H1 (cell line): ENCODE measurements around the gene PPAN. TPM values are rescaled to one million over a fixed set of nuclear protein-coding genes. Genes with fewer than 3 reads are reported as not detected.

Experiments
- CTCF ChIA-PET: fragments of 300-600 bp; sonication (Branson Sonifier 250); formaldehyde crosslinking; loops from one replicate; lab custom pipeline; 2021; ENCODE audit not compliant: partially characterized antibody; lab: Charles Lee
- POLR2A ChIA-PET: fragments of 300-600 bp; sonication (Branson Sonifier 250); formaldehyde crosslinking; loops from one replicate; lab custom pipeline; 2021; ENCODE audit warnings: inconsistent platforms; ENCODE audit not compliant: partially characterized antibody; lab: Charles Lee
- DNase-seq, 2 experiments: peaks; one replicate each; pipeline versions ENCODE4 v3.0.0 to v3.0.0-alpha.2; 2010 to 2022; ENCODE audit warnings: low spot score in 2 of 2, low read depth in 1 of 2, mixed read lengths in 1 of 2
- FAIRE-seq: peaks from 2 replicates; lab custom pipeline; 2011; peaks lifted over from hg19 to GRCh38; lab: Jason Lieb, UNC
- H2AFZ ChIP-seq: 2 replicates; pipeline ENCODE4 v1.8.1; 2012; ENCODE audit warnings: low read length, inconsistent platforms
- H2AK5ac ChIP-seq: 2 replicates; pipeline ENCODE4 v1.6.1; 2013; ENCODE audit warnings: low read depth, low read length
- H2BK120ac ChIP-seq: replicated peaks from 2 replicates; pipeline ENCODE3; 2013; ENCODE audit warnings: low read depth, low read length, inconsistent platforms
- H2BK12ac ChIP-seq: 2 replicates; pipeline ENCODE4 v1.6.1; 2013; ENCODE audit warnings: low read depth, low read length
- H2BK15ac ChIP-seq: 2 replicates; pipeline ENCODE4 v1.6.1; 2013; ENCODE audit warnings: low read length
- H2BK20ac ChIP-seq: 2 replicates; pipeline ENCODE4 v1.6.1; 2013; ENCODE audit warnings: low read length
- H2BK5ac ChIP-seq: 2 replicates; pipeline ENCODE4 v1.6.1; 2013; ENCODE audit warnings: low read depth, low read length
- H3K14ac ChIP-seq: 2 replicates; pipeline ENCODE4 v1.6.1; 2013; ENCODE audit warnings: inconsistent platforms; ENCODE audit not compliant: insufficient read length
- H3K18ac ChIP-seq: 2 replicates; pipeline ENCODE4 v1.6.1; 2013; ENCODE audit warnings: low read length; ENCODE audit errors: extremely low read depth
- H3K23ac ChIP-seq: 2 replicates; pipeline ENCODE4 v1.6.1; 2013; ENCODE audit warnings: inconsistent platforms; ENCODE audit not compliant: insufficient read length
- H3K23me2 ChIP-seq: 2 replicates; pipeline ENCODE4 v1.6.1; 2013; ENCODE audit warnings: low read depth, low read length
- H3K27ac ChIP-seq: 2 replicates; pipeline ENCODE4 v1.6.1; 2011; ENCODE audit warnings: low read depth, low read length, inconsistent platforms
- H3K27me3 ChIP-seq, 4 experiments: replicated peaks in 1 of 4; 1 replicate in 1 of 4; 2 replicates in 3 of 4; pipeline versions ENCODE4 v1.6.1 to v1.8.1; 2011 to 2013; ENCODE audit warnings: low read length in 3 of 4, mild to moderate bottlenecking in 3 of 4, inconsistent platforms in 2 of 4, mixed read lengths in 2 of 4, moderate library complexity in 1 of 4; ENCODE audit not compliant: control insufficient read depth in 3 of 4, insufficient read depth in 3 of 4; ENCODE audit errors: extremely low read depth in 1 of 4
- H3K36me3 ChIP-seq, 4 experiments: 2 replicates each; pipeline versions ENCODE4 v1.6.1 to v1.8.1; 2011 to 2013; ENCODE audit warnings: mild to moderate bottlenecking in 4 of 4, low read length in 3 of 4, moderate library complexity in 2 of 4, control low read depth in 1 of 4, inconsistent platforms in 1 of 4; ENCODE audit not compliant: insufficient read depth in 4 of 4, control insufficient read depth in 2 of 4
- H3K4ac ChIP-seq: replicated peaks from 2 replicates; pipeline ENCODE3; 2013; ENCODE audit warnings: low read length, low read depth, mixed read lengths, inconsistent platforms; ENCODE audit not compliant: insufficient read length
- H3K4me1 ChIP-seq, 4 experiments: replicated peaks in 1 of 4; 1 replicate in 1 of 4; 2 replicates in 3 of 4; pipeline versions ENCODE4 v1.6.1 to v1.8.1; 2011 to 2013; ENCODE audit warnings: low read length in 3 of 4, inconsistent platforms in 2 of 4, mixed read lengths in 1 of 4; ENCODE audit not compliant: insufficient read depth in 4 of 4, control insufficient read depth in 3 of 4
- H3K4me2 ChIP-seq, 2 experiments: 2 replicates each; pipeline versions ENCODE4 v1.6.1 to v1.8.1; 2011 to 2013; ENCODE audit warnings: low read depth in 2 of 2, low read length in 2 of 2, control low read depth in 1 of 2, inconsistent platforms in 1 of 2, mild to moderate bottlenecking in 1 of 2; ENCODE audit not compliant: insufficient read depth in 1 of 2
- H3K4me3 ChIP-seq, 4 experiments: fragments of 200-600, 300-600 bp in 1 of 4; sonication (generic), shearing (Covaris generic), sonication (Bioruptor Twin) in 1 of 4; 2 replicates each; pipeline versions ENCODE4 v1.5.1 to v1.8.1; 2011 to 2016; ENCODE audit warnings: low read length in 4 of 4, low read depth in 3 of 4, control low read depth in 2 of 4, inconsistent platforms in 2 of 4, mild to moderate bottlenecking in 2 of 4, mixed read lengths in 1 of 4, moderate library complexity in 1 of 4; ENCODE audit not compliant: insufficient read depth in 2 of 4; ENCODE audit errors: extremely low read depth in 1 of 4
- H3K56ac ChIP-seq: replicated peaks from 2 replicates; pipeline ENCODE3; 2013; ENCODE audit warnings: low read depth, mild to moderate bottlenecking, mixed read lengths, low read length, inconsistent platforms; ENCODE audit not compliant: insufficient read length
- H3K79me1 ChIP-seq: 2 replicates; pipeline ENCODE4 v1.6.1; 2013; ENCODE audit warnings: low read depth, low read length, control low read depth
- H3K79me2 ChIP-seq, 2 experiments: 2 replicates each; pipeline versions ENCODE4 v1.6.1 to v1.8.1; 2012 to 2013; ENCODE audit warnings: low read length in 2 of 2, mild to moderate bottlenecking in 2 of 2, inconsistent platforms in 1 of 2; ENCODE audit not compliant: insufficient read depth in 2 of 2, control insufficient read depth in 1 of 2
- H3K9ac ChIP-seq, 4 experiments: replicated peaks in 1 of 4; 1 replicate in 1 of 4; 2 replicates in 3 of 4; pipeline versions ENCODE4 v1.6.1 to v1.8.1; 2011 to 2013; ENCODE audit warnings: low read depth in 3 of 4, low read length in 3 of 4, control low read depth in 2 of 4, mild to moderate bottlenecking in 2 of 4, moderate library complexity in 2 of 4, inconsistent platforms in 1 of 4; ENCODE audit errors: extremely low read depth in 1 of 4
- H3K9me3 ChIP-seq, 2 experiments: 2 replicates each; pipeline versions ENCODE4 v1.6.1 to v1.8.1; 2012 to 2013; ENCODE audit warnings: mild to moderate bottlenecking in 2 of 2, moderate library complexity in 2 of 2, control low read depth in 1 of 2, inconsistent platforms in 1 of 2, low read depth in 1 of 2, low read length in 1 of 2, mixed read lengths in 1 of 2; ENCODE audit not compliant: insufficient read depth in 2 of 2
- H4K20me1 ChIP-seq, 2 experiments: replicated peaks in 1 of 2; 2 replicates each; pipeline versions ENCODE3 to v1.8.1; 2011 to 2013; ENCODE audit warnings: inconsistent platforms in 2 of 2, low read length in 2 of 2, mild to moderate bottlenecking in 1 of 2; ENCODE audit not compliant: insufficient read depth in 2 of 2, control insufficient read depth in 1 of 2
- H4K5ac ChIP-seq: 2 replicates; pipeline ENCODE4 v1.6.1; 2013; ENCODE audit warnings: low read length, low read depth, mixed read lengths, inconsistent platforms; ENCODE audit not compliant: insufficient read length
- H4K8ac ChIP-seq: 2 replicates; pipeline ENCODE4 v1.8.0; 2013; ENCODE audit warnings: mild to moderate bottlenecking, moderate library complexity, low read length, inconsistent platforms; ENCODE audit not compliant: insufficient read depth; ENCODE audit errors: extremely low read depth
- H4K91ac ChIP-seq: replicated peaks from 2 replicates; pipeline ENCODE3; 2013; ENCODE audit warnings: low read length, mixed read lengths, inconsistent platforms; ENCODE audit not compliant: insufficient read length
- EGR1 ChIP-seq: IDR thresholded peaks from 2 replicates; pipeline ENCODE4 v1.6.1; 2011; ENCODE audit warnings: low read depth, low read length, borderline replicate concordance
- MAFK ChIP-seq: IDR thresholded peaks from 2 replicates; pipeline ENCODE4 v1.6.1; 2012; ENCODE audit warnings: low read depth, mild to moderate bottlenecking, improper control_type of control experiment, low read length
- RAD21 ChIP-seq, 2 experiments: IDR thresholded peaks in 1 of 2; conservative IDR thresholded peaks in 1 of 2; 2 replicates each; pipeline ENCODE4 v1.6.1; 2011; ENCODE audit warnings: low read depth in 2 of 2, low read length in 2 of 2, improper control_type of control experiment in 1 of 2, inconsistent platforms in 1 of 2, mild to moderate bottlenecking in 1 of 2, moderate library complexity in 1 of 2
- TAF7 ChIP-seq: optimal IDR thresholded peaks from 2 replicates; pipeline ENCODE3; 2011; ENCODE audit warnings: low read depth, mild to moderate bottlenecking, inconsistent platforms, low read length, moderate library complexity, borderline replicate concordance
- WGBS, 2 experiments: shearing (Covaris generic) in 1 of 2; methylation state at CpG; one replicate each; pipeline versions ENCODE4 v1.1.6 to v1.1.7; 2013 to 2015; ENCODE audit warnings: low lambda C conversion rate in 2 of 2, mixed read lengths in 2 of 2, inconsistent platforms in 1 of 2, low coverage in 1 of 2, missing lambda C conversion rate in 1 of 2; ENCODE audit not compliant: insufficient replicate concordance in 2 of 2, insufficient coverage in 1 of 2, insufficient read length in 1 of 2; ENCODE audit errors: extremely low coverage in 1 of 2, missing lambda C conversion rate in 1 of 2; 5-methylcytosine and 5-hydroxymethylcytosine counted together
- polyA plus RNA-seq, 7 experiments: library from polyadenylated mRNA; depleted of rRNA in 3 of 7; stranded (reverse) in 5 of 7; unstranded in 2 of 7; fragments of >200 nt in 5 of 7; fragments of 200-250 nt in 2 of 7; gene quantifications; 1 replicate in 5 of 7; 2 replicates in 1 of 7; 4 replicates in 1 of 7; pipeline versions ENCODE4 v1.2.1 to v1.2.3, GENCODE V29; 2011 to 2013; ENCODE audit warnings: missing spikeins in 2 of 7, mixed read lengths in 2 of 7
- total RNA-seq: library from RNA; stranded (reverse); fragmentation: NEBNext Ultra II Directional; extraction: Animal tissue kit (Norgen Biotek cat#: 25700); gene quantifications from 2 replicates; pipeline ENCODE4 v1.2.1, GENCODE V29; 2021

The PPAN gene
- total and polyA plus RNA-seq, 2 of the 8 experiments (the other 6 are each of a cell fraction or from before 2014, with no cell fraction given) = 48.8 to 74.4 TPM

GRCh38 chr19:10126213-10126639, 20.1 kb downstream of the PPAN start:
- Histone ChIP-seq H2BK20ac (no peak overlapping the region), H4K5ac (no peak overlapping the region), H2BK12ac (no peak overlapping the region), H3K18ac (no peak overlapping the region), H3K36me3 (peaks cover 0 to 7% (median 0%) of the 10 kb centered on the region in 4 experiments; a peak in 1 of 8 replicates), H3K23me2 (no peaks in the 10 kb centered on the region), H2AFZ (no peak overlapping the region), H3K14ac (no peak overlapping the region), H3K4ac (no peak overlapping the region), H3K23ac (no peak overlapping the region), H2AK5ac (no peak overlapping the region), H2BK15ac (no peak overlapping the region), H3K56ac (no peak overlapping the region), H3K4me3 (no peak overlapping the region), H3K79me1 (no peaks in the 10 kb centered on the region), H3K4me1 (no peaks in the 10 kb centered on the region), H3K9ac (no peak overlapping the region), H3K27me3 (no peaks in the 10 kb centered on the region), H4K20me1 (peaks cover 0 to 1% of the 10 kb centered on the region in 2 experiments), H3K27ac (no peak overlapping the region), H3K4me2 (no peak overlapping the region), H4K91ac (no peak overlapping the region), H3K9me3 (no peaks in the 10 kb centered on the region), H3K79me2 (no peaks in the 10 kb centered on the region), H2BK120ac (no peak overlapping the region), H4K8ac (no peak overlapping the region), H2BK5ac (no peak overlapping the region)
- ChIA-PET POLR2A (interaction anchor here (0.6 to 29.1 kb wide), 4 partner anchors 16 to 271 kb away, joined by 3 to 412 read pairs (median 3); partner anchors contain the start of genes ANGPTL6, P2RY11 and PPAN), CTCF (interaction anchor here (0.7 kb wide), 1 partner anchor 27 kb away, joined by 3 read pairs; no protein-coding TSS in a partner anchor)
- TF ChIP-seq TAF7 (no peak), RAD21 (IDR thresholded peaks at IDR 0.05 in 1 of 2, conservative IDR thresholded peaks at IDR 0.05 in 1 of 2; ENCODE audit: low read depth in 2 of 2, low read length in 2 of 2) (no peak), MAFK (no peak), EGR1 (no peak)
- 93% methylated on average over 4 of the region's 4 CpGs; no CpG with 5 or more reads in 1 of the 2 experiments for WGBS, 2 experiments
- DNase-seq (no peak), FAIRE-seq (no peak)
